IPS-NIHi7 (cell line): ENCODE data around the gene UBXN6.
A peak's percentile ranks its signal among the peaks of the same experiment; 100 is the strongest.

ENCODE experiments used
- DNase-seq: peaks from one replicate; pipeline ENCODE4 v3.0.0; 2012; ENCODE audit warnings: mixed read lengths; ENCODE audit errors: extremely low spot score

The UBXN6 gene, protein sequence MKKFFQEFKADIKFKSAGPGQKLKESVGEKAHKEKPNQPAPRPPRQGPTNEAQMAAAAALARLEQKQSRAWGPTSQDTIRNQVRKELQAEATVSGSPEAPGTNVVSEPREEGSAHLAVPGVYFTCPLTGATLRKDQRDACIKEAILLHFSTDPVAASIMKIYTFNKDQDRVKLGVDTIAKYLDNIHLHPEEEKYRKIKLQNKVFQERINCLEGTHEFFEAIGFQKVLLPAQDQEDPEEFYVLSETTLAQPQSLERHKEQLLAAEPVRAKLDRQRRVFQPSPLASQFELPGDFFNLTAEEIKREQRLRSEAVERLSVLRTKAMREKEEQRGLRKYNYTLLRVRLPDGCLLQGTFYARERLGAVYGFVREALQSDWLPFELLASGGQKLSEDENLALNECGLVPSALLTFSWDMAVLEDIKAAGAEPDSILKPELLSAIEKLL

DNA sequence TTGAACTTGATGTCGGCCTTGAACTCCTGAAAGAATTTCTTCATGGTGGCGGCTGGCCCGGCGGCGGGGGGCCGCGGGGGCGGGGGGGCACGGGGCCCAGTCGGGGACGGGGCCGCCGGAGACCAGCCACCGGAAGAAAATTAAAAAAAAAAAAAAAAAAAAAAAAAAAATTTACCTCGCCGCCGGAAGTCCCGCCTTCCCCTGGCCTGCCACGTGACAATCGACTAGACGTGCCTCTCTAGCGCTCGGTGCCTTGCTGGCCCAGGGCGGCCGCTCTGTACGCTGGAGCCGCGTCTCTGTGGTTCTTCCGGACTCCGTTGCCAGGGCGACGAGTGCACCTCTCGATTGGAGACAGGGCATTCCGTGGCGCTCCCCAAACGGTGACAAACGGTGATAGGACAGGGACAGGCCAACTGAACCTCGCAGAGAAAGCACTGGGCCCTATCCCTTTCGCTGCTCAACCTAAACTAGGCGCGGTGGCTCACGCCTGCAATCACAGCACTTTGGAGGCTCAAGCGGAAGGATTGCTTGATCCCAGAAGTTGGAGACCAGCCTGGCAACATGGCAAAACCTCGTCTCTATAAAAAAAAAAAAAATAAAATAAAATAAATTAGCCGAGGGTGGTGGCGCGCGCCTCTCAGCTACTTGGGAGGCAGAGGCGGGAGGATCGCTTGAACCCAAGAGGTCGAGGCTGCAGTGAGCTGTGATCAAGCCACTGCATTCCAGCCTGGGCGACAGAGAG is at the start of gene UBXN6:
UBXN6 (minus strand) TSS at position 141 of the 742 bp plus-strand sequence; CDS start at position 44, 97 bp downstream.
- peak; percentile 97 for DNase-seq

DNA sequence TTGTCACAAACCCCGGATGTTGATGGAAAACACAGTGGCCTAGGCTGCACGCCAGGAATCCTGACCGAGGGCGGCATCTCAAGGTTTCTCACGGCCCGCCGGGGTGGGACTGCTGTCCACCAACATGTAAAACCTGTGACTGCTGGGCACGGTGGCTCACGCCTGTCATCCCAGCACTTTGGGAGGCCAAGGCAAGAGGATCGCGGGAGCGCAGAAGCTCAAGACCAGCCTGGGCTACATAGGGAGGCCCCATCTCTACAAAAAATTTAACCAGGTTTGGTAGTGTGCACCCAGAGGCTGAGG is 49.5 kb upstream of the UBXN6 start:
- DNase-seq = no peak

DNA sequence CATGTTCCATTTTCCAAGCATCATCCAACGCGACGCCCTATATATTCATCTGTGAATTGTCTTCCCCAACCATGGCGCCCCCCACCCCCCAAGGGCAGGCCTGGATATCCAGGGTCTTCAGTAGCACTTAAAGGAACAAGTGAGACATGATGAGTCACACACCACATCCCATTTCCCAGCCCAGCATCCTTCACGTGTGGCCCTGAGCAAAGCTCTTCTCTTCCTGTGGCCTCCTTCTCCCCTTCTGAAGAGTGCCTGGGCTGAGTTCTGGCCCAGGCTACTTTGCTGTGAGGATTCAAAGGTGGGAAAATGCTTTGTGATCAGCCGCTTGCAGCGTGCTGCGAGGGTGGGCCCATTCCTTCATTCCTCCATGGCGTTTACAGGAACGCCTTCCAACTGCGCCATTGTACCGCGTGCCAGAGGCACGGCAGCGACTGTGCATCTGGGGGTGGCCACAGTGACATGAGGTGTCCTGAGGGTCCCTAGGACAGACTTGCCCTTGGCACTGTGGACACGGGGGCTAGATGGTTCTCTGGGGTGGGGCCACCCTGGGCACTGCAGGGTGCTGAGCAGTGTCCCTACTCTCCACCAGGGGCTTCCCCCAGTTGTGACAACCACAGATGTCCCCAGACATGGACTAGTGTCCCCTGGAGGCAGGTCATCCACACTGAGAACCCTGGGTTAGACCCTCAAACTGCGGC is 49.0 kb upstream of the UBXN6 start:
- DNase-seq = no peak

DNA sequence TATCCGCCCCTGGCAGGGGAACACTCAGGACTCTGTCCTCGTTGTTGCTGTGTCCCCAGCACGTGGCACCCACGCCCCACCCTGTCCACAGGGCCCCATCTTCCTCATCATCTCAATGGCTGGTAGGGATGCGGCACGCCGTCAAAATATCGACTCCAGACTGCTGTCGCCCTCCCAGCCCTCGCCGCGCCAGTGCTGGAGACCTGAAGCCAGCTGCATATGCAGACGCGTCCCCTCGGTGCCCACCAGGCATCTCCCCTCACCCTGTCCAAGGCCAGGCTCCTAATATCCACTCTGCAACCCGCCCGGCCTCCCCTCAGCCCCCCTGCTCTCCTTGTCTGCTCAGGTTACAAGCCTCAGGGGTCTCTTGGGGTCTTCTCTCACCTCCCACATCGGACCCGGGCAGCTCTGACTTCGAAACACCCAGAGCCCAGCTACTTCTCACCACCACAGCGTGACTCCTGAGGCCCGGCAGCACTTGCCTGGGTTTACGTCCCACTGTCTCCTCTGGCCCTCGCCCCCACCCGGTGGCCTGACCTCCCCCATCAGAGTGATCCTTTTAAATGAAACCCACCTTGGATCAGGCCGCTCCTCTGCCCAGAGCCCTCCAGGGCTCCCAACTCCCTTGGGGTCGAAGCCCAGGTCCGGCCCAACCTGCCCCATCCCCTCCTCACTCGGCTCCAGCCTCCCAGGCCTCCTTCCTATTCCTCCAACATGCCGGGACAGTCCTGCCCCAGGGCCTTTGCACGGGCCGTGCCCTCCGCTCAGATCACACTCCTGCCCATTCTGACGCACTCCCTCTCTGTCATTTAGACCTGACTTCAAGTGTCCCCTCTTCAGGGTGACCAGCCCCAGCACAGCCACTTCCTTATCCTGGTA is 48.2 kb upstream of the UBXN6 start:
- no peak for DNase-seq

DNA sequence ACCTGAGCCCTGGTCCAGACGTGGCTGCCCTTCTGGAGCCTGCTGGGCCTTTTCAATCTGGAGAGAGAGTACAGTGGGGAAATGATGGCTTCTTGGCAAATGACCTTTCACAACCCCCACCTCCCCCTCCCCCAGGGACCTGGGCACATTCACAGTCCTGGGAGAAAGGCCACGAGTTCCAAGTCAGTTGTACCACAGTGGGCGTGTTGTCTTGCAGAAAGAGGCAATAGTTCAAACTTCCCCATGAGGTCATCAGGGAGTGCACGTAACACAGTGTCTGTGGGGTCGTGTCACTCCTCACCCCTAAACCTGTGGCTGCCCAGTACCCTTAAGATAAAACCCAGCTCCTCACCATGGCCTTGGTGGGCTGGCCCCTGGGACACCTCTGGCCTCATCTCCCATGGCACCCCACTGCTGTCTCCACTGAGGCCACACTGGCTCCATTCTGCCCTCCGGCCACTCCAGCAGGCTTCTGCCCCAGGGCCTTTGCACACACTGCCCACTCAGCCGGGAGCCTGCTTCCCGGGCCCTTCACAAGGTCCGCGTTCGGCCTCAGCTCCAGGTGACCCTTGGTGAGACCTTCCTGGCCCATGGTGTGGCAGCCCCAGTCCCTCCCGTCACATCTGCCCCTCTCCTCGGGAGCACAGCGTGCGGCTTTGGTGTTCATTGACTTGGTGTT is 47.4 kb upstream of the UBXN6 start:
- no peak for DNase-seq

DNA sequence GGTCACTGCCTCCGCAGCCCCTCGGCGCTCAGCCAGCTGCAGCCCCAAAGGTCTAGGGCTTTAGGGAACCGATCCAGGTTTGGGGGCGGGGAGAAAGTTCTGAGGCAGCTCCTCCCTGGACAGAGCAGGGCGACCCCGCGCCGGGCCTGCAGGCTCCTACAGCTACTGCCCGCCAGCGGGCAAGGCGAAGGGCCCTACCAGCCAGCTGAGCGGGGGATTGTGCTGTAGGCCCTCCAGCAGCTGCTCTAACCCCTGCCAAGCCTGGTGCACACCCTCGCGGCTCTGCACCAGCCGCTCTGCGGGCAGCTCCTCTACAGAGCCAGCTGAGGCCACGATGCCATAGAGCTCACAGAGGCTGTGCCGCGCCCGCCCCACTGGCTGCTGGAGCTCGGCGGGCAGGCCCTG is 46.7 kb upstream of the UBXN6 start:
- DNase-seq = no peak

DNA sequence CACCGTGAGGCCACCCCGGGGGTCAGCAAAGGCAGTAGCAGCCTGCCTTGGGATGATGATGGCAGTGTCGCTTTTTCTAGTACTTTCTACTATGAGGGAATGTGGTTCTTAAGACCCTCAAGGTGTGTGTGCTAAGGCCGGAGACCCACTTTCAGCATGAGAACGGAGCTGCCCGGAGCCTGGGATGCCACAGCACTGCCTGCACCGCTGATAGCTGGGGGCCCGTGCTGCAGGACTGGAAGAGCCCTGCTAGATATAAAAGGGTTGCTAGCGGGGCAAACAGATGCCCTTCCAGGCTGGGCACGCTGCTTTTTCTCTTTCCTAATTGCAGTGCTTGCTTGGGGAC is 46.2 kb upstream of the UBXN6 start:
- DNase-seq = no peak

DNA sequence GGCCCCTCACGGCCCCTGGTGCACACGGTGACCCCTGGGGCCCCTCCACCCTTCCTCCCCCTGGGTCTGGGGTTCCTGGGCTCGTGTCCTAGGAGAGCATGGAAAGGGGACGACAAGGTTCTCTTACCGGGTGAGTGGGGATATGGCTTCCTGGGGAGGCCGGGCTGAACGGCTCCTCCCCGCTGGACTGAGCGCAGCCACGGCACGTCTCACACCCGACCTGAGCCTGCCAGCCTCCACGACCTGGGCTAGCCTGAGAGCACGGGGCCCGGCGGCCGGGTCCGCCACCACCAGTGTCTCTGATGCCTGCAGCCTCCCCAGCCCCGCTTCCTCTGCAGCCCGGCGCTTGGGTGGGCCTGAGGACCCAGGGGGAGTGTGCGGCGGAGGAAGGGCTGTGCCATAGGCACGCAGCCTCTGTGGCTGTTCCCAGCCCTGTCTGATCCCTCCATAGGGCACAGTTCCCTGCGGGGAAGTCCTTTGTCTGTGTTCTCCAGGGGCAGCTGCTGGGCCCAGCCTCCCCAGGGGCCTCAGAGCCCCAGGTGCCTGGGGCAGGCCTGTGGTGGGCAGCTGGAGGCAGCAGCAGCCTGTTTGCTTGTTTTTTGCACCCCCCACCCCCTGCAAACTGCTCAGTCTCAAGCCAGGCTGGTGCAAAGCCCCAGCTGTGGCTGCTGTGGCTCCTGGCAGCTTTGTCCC is 45.7 kb upstream of the UBXN6 start:
- DNase-seq = no peak

DNA sequence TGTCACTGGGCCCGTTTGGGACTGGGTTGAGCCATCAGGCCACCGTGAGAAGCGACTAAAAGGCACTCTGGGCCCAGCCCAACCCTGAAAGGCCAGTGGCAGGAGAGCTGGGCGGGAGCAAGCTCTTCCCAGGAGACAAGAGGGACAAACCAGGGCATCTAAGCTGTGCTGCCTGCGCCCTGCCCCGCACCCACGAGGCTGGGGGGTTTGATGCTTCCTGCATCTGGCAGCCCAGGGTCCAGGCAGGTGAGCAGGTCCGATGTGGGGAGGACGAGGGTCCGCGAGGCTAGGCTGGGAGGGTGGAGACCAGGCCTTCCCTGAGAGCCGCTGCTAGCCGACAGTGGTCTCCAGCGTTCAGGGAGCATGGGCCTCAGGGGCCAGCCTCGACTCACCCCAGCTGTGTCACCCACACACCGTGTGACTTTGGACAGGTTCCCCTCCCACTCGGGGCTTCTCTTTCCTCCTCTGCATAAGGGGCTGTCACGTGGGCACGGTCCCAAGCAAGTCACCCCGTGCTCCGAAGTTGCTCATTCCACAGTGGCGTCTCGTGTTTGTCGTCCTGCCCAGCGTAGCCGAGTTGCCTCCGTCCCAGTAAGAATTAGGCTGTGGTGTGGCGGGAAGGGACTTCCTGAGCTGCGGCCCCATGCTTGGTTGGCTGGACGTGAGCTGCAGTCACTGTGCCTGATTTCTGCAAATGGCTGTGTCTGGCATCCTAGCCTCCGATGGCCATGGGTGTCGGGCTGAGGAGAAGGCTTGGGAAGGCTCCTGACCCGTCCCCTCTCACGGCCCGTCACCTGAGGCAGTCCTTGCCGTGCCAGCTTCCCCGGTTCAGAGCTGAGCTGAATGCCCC is 44.9 kb upstream of the UBXN6 start:
- no peak for DNase-seq

DNA sequence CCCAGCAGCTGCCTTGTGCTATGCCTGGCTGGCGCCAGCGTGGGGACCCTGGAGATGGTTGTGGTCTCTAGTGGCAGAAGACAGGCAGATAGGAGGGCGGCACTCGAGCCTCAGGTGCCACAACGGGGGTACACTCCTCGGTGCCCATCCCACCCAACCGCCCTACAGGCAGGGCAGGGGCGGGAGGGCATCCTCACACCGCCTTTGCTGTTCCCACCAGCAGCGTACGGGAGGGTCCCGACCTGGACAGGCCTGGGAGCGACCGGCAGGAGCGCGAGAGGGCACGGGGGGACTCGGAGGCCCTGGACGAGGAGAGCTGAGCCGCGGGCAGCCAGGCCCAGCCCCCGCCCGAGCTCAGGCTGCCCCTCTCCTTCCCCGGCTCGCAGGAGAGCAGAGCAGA is 44.1 kb upstream of the UBXN6 start:
- no peak for DNase-seq

DNA sequence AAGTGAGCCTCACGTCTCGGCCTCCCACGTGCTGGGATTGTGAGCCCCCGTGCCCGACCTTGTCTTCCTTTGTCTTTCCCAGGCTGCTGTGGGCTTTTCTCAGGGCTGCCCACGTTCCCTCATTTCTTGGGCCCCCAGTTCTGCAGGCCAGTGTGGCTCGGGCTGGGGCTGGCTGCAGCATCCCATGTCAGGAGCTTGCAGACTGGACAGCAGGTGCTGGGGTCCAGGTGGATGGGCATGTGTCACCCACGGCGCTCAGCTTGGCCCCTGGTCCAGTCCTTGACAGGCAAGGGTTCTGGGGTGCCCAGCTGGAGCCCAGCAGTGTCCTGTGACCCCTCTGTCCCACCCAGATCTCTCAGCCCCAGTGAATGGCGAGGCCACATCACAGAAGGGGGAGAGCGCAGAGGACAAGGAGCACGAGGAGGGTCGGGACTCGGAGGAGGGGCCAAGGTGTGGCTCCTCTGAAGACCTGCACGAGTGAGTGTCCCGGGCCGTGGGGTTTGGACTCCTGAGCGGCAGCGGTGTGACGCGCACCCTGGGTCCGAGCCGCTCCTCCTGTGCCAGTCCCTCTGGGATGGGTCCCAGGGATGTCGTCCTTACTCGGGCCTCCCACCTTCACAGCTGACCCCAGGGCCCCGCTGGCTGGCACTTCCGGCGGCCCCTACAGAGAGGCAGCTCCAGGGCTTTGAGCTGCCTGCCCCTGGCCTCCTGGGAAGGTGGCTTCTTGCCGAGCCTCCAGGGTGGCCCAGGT is 43.4 kb upstream of the UBXN6 start:
- no peak for DNase-seq

DNA sequence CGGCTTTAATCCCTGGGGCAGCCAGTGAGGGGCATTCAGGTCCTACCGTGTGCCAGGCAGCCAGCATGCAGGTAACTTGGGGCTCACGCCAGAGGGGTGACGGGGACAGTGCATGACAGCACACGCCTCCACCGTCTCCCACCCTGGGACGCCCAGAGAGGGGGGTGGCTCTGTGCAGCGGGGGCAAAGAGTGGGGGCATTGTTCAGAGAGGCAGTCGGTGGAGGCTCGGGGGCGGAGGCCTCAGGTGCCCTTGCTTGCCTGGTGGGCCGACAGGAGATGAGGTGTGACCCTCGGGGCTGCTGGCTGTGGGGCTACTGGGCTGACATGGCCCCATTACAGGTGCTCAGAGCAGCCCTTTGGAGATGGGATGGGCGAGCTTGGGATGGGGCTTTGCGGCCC is 42.3 kb upstream of the UBXN6 start:
- no peak for DNase-seq

DNA sequence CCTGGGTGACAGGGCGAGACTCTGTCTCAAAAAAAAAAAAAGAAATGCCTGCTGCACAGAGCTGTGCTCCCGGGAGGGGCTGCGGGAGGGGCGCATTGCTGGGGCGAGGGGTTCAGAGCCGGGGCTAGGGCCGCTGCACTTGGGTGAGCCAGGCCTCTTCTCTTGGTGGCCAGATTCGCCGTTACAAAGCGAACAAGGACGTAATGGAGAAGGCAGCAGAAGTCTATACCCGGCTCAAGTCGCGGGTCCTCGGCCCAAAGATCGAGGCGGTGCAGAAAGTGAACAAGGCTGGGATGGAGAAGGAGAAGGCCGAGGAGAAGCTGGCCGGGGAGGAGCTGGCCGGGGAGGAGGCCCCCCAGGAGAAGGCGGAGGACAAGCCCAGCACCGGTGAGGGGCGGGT is 41.7 kb upstream of the UBXN6 start:
- no peak for DNase-seq

DNA sequence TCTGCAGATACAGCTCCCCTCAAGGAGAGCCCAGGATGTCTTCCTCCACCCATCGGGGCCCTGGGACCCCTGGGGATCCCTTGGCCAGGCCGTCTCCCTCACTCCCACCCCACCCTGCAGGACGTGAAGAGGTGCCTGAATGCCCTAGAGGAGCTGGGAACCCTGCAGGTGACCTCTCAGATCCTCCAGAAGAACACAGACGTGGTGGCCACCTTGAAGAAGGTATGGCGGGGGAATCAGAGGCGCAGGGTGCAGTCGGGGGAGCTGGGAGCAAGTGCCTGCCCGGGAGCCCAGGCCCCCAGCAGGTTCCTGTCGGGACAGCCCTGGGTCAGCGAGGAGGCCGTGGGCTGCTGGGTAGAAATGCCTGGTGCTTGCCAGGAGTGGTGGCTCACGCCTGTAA is 41.1 kb upstream of the UBXN6 start:
- DNase-seq = no peak

DNA sequence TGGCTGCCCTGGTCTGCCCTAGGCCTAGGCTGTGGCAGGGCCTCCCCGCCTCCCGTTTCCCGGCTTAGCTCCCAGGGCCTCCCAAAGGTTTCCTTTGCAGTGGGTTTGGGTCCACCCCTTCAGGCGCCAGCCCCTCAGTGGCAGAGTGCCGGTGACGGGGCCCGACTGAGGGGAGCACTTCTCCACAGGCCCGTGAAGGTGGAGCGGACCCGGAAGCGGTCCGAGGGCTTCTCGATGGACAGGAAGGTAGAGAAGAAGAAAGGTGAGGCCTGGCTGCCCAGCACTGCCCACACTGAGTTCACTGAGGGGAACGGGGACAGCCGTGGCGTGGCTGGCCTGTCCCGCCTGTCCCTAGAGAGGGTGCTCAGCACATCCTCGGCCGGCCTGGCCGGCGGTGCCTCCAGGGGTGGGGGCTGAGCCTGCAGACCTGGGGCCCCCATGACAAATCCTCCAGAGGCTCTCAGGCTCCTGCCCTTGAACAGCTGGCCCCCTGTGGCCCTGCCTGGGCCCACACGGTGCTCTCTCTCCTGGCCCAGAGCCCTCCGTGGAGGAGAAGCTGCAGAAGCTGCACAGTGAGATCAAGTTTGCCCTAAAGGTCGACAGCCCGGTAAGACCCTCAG is 40.3 kb upstream of the UBXN6 start:
- DNase-seq = no peak

DNA sequence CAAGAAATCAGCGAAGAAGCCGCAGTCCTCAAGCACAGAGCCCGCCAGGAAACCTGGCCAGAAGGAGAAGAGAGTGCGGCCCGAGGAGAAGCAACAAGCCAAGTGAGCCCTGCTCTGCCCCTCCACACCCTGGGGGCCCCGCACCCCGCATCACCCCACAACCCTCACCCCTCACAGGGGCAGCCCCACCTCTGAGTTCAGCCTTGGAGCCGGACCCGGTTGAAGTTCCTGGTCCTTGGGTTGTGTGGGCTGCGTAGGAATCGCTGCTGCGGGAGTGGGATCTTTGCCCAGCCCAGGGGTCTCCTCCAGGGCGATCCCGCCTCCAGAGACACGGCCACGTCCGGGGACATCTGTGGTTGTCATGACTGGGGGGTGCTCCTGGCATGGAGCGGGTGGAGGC is 38.7 kb upstream of the UBXN6 start:
- no peak for DNase-seq

DNA sequence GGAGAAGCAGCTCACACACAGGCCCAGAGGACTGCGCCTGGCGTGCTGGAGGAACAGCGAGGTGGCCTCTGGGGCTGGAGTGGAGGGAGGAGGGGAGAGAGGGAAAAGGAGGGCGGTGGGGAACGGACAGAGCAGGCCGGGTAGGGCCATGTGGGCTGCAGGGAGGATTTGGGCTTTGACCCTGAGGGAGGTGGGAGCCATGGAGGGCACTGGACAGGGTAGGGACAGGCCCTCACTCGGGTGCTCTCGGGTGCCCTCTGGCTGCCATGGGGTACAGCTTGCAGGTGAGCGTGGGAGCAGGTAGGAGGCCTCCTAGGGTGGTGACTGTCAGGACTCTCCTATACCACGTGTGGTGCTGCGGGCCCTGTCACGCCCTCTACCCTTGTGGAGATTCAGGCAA is 37.9 kb upstream of the UBXN6 start:
- no peak for DNase-seq

DNA sequence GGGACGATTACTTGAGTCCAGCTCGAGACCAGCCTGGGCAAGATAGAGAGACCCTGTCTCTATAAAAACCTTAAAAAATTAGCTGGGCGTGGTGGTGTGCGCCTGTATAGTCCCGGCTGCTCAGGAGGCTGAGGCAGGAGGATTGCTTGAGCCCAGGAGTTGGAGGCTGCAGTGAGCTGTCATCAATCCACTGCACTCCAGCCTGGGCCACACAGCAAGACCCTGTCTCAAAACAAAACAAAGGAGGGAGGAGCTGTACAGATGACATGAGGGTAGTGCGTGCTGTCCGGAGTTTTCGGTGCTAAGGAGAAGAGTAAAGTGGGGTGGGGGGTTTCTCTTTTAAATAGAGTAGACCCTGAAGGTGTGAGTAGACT is 37.1 kb upstream of the UBXN6 start:
- no peak for DNase-seq
